Sigmoid colon (tissue), 4 donors: ENCODE results near the gene DRAXIN.

Experiments
- EP300 ChIP-seq, 4 donors: sonication (generic); formaldehyde crosslinking; IDR thresholded peaks; one replicate each; pipeline ENCODE4 v1.6.1; 2017; ENCODE audit warnings: antibody characterized with exemption in 4 of 4
- POLR2A ChIP-seq, 2 donors: fragments of 450-650 bp; IDR thresholded peaks; one replicate each; pipeline ENCODE4 v1.6.1; 2016; ENCODE audit warnings: antibody characterized with exemption in 2 of 2, mild to moderate bottlenecking in 2 of 2, moderate library complexity in 2 of 2
- POLR2AphosphoS5 ChIP-seq, 4 donors: sonication (generic); formaldehyde crosslinking; IDR thresholded peaks; one replicate each; pipeline ENCODE4 v1.6.1; 2017; ENCODE audit warnings: antibody characterized with exemption in 4 of 4
- TF ChIP-seq, protein P1 (sequence below), 4 experiments: fragments of 450-650 bp in 3 of 4; fragments of 200-600 bp in 1 of 4; IDR thresholded peaks; one replicate each; pipeline ENCODE4 v1.5.1; 2016 to 2019; ENCODE audit warnings: antibody characterized with exemption in 4 of 4, mild to moderate bottlenecking in 3 of 4, moderate library complexity in 2 of 4

GRCh38 chr1:11691928-11692711 is 610 bp downstream of the DRAXIN start:
- TF ChIP-seq POLR2A (IDR thresholded peaks at IDR 0.05) (no peak), EP300 (IDR thresholded peaks at IDR 0.05) (no peak), POLR2AphosphoS5 (IDR thresholded peaks at IDR 0.05) (no peak)
- TF ChIP-seq, protein P1, sequence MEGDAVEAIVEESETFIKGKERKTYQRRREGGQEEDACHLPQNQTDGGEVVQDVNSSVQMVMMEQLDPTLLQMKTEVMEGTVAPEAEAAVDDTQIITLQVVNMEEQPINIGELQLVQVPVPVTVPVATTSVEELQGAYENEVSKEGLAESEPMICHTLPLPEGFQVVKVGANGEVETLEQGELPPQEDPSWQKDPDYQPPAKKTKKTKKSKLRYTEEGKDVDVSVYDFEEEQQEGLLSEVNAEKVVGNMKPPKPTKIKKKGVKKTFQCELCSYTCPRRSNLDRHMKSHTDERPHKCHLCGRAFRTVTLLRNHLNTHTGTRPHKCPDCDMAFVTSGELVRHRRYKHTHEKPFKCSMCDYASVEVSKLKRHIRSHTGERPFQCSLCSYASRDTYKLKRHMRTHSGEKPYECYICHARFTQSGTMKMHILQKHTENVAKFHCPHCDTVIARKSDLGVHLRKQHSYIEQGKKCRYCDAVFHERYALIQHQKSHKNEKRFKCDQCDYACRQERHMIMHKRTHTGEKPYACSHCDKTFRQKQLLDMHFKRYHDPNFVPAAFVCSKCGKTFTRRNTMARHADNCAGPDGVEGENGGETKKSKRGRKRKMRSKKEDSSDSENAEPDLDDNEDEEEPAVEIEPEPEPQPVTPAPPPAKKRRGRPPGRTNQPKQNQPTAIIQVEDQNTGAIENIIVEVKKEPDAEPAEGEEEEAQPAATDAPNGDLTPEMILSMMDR (IDR thresholded peaks at IDR 0.05) = no peak
